Stimulated activated CD8-positive, alpha-beta memory T cell treated with anti-CD3 and anti-CD28 coated beads, Interleukin-2, amount 100 ng/mL, for 48 hours (primary cell): ENCODE data around the gene GPX4.
A peak's percentile ranks its signal among the peaks of the same experiment; 100 is the strongest.

Experiments used
- DNase-seq, 2 donors: peaks; one replicate each; pipeline ENCODE4 v3.0.0-alpha.2; 2020; ENCODE audit warnings: low read depth in 2 of 2

The GPX4 gene

GRCh38 chr19:1084024-1084868 is 19.5 kb upstream of the GPX4 start:
- no peak for DNase-seq

GRCh38 chr19:1085053-1085658 is 18.6 kb upstream of the GPX4 start:
- DNase-seq = no peak

- DNase-seq = no peak
Observed at GRCh38 chr19:1085676-1086442, 17.9 kb upstream of the GPX4 start.

GRCh38 chr19:1086613-1087012 is 17.2 kb upstream of the GPX4 start:
- no peak for DNase-seq

- no peak for DNase-seq
Observed at GRCh38 chr19:1087813-1088415, 15.9 kb upstream of the GPX4 start.

GRCh38 chr19:1088416-1089010 is 15.3 kb upstream of the GPX4 start:
- DNase-seq = no peak

- DNase-seq = no peak
Observed at GRCh38 chr19:1089126-1089771, 14.5 kb upstream of the GPX4 start.

GRCh38 chr19:1089891-1090290 is 13.9 kb upstream of the GPX4 start:
- DNase-seq = no peak

- no peak for DNase-seq
Observed at GRCh38 chr19:1090731-1091543, 12.9 kb upstream of the GPX4 start.

- no peak for DNase-seq
Observed at GRCh38 chr19:1091544-1092175, 12.1 kb upstream of the GPX4 start.

GRCh38 chr19:1093330-1093729 is 10.5 kb upstream of the GPX4 start:
- no peak for DNase-seq

GRCh38 chr19:1093811-1094553 is 9.8 kb upstream of the GPX4 start:
- no peak for DNase-seq

- DNase-seq = no peak
Observed at GRCh38 chr19:1094655-1094977, 9.2 kb upstream of the GPX4 start.

GRCh38 chr19:1094978-1095701 is 8.7 kb upstream of the GPX4 start, which contains the start of gene POLR2E:
Gene POLR2E (minus strand): TSS chr19:1095375. CDS start chr19:1095315, 60 bp downstream.
- peak; percentile 94 to 97 for DNase-seq

- no peak for DNase-seq
Observed at GRCh38 chr19:1097810-1098176, 6.0 kb upstream of the GPX4 start.

- DNase-seq = no peak
Observed at GRCh38 chr19:1098177-1099051, 5.4 kb upstream of the GPX4 start.

GRCh38 chr19:1101337-1101698 is 2.5 kb upstream of the GPX4 start:
- no peak for DNase-seq
